Measurements from ENCODE around the gene ZNF583. TPM values are rescaled to one million over a fixed set of nuclear protein-coding genes. Genes with fewer than 3 reads are reported as not detected.

Gene ZNF583
- total and polyA plus RNA-seq, 2 of the 13 experiments (the other 11 are each of a cell fraction or from before 2014, with no cell fraction given): 0.65 to 5.3 TPM

GRCh38 chr19:56355517-56355916, 48.6 kb upstream of the ZNF583 start (continued):
- TF ChIP-seq EHMT2 (IDR thresholded peaks at IDR 0.05; ENCODE audit: borderline replicate concordance, low read depth, low read length): no peak
- TF ChIP-seq ZNF746 (CRISPR knock-in tag; IDR thresholded peaks at IDR 0.05): no peak
- TF ChIP-seq KDM6A (CRISPR knock-in tag; IDR thresholded peaks at IDR 0.05; ENCODE audit: low read depth): peak; percentile 46; the same call in 1 of the 2 replicates
- TF ChIP-seq, protein P1, sequence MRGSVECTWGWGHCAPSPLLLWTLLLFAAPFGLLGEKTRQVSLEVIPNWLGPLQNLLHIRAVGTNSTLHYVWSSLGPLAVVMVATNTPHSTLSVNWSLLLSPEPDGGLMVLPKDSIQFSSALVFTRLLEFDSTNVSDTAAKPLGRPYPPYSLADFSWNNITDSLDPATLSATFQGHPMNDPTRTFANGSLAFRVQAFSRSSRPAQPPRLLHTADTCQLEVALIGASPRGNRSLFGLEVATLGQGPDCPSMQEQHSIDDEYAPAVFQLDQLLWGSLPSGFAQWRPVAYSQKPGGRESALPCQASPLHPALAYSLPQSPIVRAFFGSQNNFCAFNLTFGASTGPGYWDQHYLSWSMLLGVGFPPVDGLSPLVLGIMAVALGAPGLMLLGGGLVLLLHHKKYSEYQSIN (CRISPR knock-in tag; IDR thresholded peaks at IDR 0.05; ENCODE audit: borderline replicate concordance): no peak
- TF ChIP-seq FOXP1 (IDR thresholded peaks at IDR 0.05): no peak
- TF ChIP-seq FOXP1 (CRISPR knock-in tag; IDR thresholded peaks at IDR 0.05): peak; percentile 83
- no peak for TF ChIP-seq SRSF9 (IDR thresholded peaks at IDR 0.05; ENCODE audit: borderline replicate concordance, insufficient read depth, low read depth, low read length, poor library complexity, severe bottlenecking)
- TF ChIP-seq SOX6 (IDR thresholded peaks at IDR 0.05): no peak
- peak; percentile 33; the same call in 1 of the 2 replicates for TF ChIP-seq SOX6 (CRISPR knock-in tag; IDR thresholded peaks at IDR 0.05)
- TF ChIP-seq ZBTB2 (CRISPR knock-in tag; IDR thresholded peaks at IDR 0.05; ENCODE audit: low read depth): no peak
- TF ChIP-seq, protein P2, sequence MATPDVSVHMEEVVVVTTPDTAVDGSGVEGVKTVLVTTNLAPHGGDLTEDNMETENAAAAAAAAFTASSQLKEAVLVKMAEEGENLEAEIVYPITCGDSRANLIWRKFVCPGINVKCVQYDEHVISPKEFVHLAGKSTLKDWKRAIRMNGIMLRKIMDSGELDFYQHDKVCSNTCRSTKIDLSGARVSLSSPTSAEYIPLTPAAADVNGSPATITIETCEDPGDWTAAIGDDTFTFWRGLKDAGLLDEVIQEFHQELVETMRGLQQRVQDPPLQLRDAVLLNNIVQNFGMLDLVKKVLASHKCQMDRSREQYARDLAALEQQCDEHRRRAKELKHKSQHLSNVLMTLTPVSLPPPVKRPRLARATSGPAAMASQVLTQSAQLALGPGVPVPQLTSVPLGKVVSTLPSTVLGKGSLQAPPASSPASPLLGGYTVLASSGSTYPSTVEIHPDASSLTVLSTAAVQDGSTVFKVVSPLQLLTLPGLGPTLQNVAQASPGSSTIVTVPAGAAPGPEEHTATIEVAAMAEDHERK (CRISPR knock-in tag; IDR thresholded peaks at IDR 0.05; ENCODE audit: low read depth): no peak
- TF ChIP-seq, protein P3, sequence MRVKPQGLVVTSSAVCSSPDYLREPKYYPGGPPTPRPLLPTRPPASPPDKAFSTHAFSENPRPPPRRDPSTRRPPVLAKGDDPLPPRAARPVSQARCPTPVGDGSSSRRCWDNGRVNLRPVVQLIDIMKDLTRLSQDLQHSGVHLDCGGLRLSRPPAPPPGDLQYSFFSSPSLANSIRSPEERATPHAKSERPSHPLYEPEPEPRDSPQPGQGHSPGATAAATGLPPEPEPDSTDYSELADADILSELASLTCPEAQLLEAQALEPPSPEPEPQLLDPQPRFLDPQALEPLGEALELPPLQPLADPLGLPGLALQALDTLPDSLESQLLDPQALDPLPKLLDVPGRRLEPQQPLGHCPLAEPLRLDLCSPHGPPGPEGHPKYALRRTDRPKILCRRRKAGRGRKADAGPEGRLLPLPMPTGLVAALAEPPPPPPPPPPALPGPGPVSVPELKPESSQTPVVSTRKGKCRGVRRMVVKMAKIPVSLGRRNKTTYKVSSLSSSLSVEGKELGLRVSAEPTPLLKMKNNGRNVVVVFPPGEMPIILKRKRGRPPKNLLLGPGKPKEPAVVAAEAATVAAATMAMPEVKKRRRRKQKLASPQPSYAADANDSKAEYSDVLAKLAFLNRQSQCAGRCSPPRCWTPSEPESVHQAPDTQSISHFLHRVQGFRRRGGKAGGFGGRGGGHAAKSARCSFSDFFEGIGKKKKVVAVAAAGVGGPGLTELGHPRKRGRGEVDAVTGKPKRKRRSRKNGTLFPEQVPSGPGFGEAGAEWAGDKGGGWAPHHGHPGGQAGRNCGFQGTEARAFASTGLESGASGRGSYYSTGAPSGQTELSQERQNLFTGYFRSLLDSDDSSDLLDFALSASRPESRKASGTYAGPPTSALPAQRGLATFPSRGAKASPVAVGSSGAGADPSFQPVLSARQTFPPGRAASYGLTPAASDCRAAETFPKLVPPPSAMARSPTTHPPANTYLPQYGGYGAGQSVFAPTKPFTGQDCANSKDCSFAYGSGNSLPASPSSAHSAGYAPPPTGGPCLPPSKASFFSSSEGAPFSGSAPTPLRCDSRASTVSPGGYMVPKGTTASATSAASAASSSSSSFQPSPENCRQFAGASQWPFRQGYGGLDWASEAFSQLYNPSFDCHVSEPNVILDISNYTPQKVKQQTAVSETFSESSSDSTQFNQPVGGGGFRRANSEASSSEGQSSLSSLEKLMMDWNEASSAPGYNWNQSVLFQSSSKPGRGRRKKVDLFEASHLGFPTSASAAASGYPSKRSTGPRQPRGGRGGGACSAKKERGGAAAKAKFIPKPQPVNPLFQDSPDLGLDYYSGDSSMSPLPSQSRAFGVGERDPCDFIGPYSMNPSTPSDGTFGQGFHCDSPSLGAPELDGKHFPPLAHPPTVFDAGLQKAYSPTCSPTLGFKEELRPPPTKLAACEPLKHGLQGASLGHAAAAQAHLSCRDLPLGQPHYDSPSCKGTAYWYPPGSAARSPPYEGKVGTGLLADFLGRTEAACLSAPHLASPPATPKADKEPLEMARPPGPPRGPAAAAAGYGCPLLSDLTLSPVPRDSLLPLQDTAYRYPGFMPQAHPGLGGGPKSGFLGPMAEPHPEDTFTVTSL (CRISPR knock-in tag; IDR thresholded peaks at IDR 0.05; ENCODE audit: borderline replicate concordance): peak; percentile 67; the same call in 1 of the 2 replicates
- TF ChIP-seq THAP11 (CRISPR knock-in tag; IDR thresholded peaks at IDR 0.05): 0 out of 2 replicates have a peak, but pooled peaks have one; percentile 27
- peak; percentile 47 for TF ChIP-seq BCL6 (CRISPR knock-in tag; IDR thresholded peaks at IDR 0.05)
- no peak for TF ChIP-seq IRF9 (CRISPR knock-in tag; IDR thresholded peaks at IDR 0.05; ENCODE audit: borderline replicate concordance)
- peak; percentile 59 for TF ChIP-seq NR2F6 (IDR thresholded peaks at IDR 0.05)
- 0 out of 2 replicates have a peak, but pooled peaks have one; percentile 22 for TF ChIP-seq NR2F6 (CRISPR knock-in tag; IDR thresholded peaks at IDR 0.05)

Measured in HepG2 (cell line).